ENCODE data around the gene CATSPER1. TPM values are rescaled to one million over a fixed set of nuclear protein-coding genes. Genes with fewer than 3 reads are reported as not detected.
A peak's percentile ranks its signal among the peaks of the same experiment; 100 is the strongest.

CATSPER1 gene
- total and polyA plus RNA-seq, 11 donors, result 0.12 to 0.91 (median 0.35) TPM; not detected in 8

DNA sequence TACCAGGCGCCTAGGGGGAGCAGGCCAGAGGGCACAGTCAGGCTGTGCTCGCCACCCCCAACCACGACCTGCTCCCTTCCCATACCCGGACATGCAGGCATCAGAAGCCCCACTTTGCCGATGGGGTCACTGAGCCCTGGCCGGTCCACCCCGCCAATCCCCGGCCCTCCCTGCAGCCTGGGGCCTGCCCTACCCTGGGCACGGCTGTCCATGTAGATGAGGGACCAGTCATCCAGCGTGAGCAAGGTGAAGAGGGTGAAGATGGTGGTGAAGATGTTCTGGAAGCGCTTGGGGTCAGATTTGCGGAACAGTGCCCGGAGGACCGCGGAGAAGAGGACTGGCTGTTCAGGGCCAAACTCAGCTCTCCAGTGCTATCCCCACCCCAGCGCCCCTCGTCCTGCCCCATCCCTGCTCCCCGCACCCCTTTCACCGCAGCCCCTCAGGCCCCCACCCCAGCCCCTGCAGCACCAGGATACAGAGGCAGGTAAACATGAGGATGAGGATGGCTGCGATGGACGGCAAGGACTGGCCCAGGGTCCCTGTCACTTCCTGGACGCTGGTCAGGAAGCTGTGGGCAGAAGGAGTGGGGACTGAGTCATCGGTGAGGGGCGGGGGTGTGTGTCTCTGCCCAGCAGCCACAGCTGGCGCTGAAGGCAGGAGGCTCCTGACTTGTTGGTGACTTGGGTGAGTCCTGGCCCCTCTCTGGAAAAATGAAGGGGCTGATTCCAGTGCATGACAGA, 5.5 kb downstream of the CATSPER1 start:
- intact Hi-C loops (cut with DNase I), result no loop called here
- Histone ChIP-seq H3K27ac (no peak overlapping the region), H3K27me3 (peaks cover 0 to 3% (median 0%) of the 10 kb centered on the region in 9 donors), H3K9me3 (no peaks in the 10 kb centered on the region), H3K36me3 (no peaks in the 10 kb centered on the region), H3K4me1 (peaks cover 0 to 24% (median 5%) of the 10 kb centered on the region in 12 donors), H3K4me3 (peak overlapping the region in 1 of 12 donors; percentile 3)
- TF ChIP-seq, protein P1, sequence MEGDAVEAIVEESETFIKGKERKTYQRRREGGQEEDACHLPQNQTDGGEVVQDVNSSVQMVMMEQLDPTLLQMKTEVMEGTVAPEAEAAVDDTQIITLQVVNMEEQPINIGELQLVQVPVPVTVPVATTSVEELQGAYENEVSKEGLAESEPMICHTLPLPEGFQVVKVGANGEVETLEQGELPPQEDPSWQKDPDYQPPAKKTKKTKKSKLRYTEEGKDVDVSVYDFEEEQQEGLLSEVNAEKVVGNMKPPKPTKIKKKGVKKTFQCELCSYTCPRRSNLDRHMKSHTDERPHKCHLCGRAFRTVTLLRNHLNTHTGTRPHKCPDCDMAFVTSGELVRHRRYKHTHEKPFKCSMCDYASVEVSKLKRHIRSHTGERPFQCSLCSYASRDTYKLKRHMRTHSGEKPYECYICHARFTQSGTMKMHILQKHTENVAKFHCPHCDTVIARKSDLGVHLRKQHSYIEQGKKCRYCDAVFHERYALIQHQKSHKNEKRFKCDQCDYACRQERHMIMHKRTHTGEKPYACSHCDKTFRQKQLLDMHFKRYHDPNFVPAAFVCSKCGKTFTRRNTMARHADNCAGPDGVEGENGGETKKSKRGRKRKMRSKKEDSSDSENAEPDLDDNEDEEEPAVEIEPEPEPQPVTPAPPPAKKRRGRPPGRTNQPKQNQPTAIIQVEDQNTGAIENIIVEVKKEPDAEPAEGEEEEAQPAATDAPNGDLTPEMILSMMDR (IDR thresholded peaks at IDR 0.05), result no peak
- TF ChIP-seq POLR2A (IDR thresholded peaks at IDR 0.05), result no peak
- DNase-seq, result peak in 1 of 5 donors; percentile 75
- WGBS, 4 donors, result 80 to 86% (median 83%) methylated on average over 20 to 25 of the region's 25 CpGs
- peak in 3 of 4 donors; percentile 19 to 35 (median 25) for ATAC-seq

DNA sequence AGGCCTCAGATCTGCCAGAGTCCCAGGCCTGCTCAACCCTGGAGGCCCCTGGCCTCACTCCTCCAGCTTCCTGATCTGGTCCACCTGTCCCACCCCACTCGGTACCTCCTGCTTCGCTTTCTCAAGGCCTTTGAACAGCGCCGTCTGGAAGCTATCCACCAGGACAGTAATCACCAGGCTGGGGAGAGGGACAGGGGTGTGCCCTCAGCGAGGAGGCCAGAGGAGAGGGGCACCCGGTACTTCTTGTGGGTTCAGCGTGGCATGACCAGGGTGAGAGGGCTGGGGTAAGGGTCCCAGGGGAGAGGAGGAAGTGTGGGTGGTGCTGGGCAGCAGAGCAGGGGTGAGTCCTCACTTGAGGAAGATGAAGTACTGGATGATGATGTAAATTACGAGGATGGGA, 6.1 kb downstream of the CATSPER1 start:
- no peak for ATAC-seq
- intact Hi-C loops (cut with DNase I), result no loop called here
- no peak overlapping the region for H3K27ac ChIP-seq
- no peak for TF ChIP-seq POLR2A (IDR thresholded peaks at IDR 0.05)
- TF ChIP-seq, protein P1 (IDR thresholded peaks at IDR 0.05), result no peak
- DNase-seq, result peak in 1 of 5 donors; percentile 37
- peak overlapping the region in 1 of 12 donors; percentile 3 for H3K4me3 ChIP-seq
- WGBS, 4 donors, result 72 to 80% (median 75%) methylated on average over 8 of the region's 8 CpGs
- H3K27me3 ChIP-seq, result peaks cover 0 to 3% (median 0%) of the 10 kb centered on the region in 9 donors
- peaks cover 0 to 24% (median 6%) of the 10 kb centered on the region in 12 donors for H3K4me1 ChIP-seq
- H3K9me3 ChIP-seq, result no peaks in the 10 kb centered on the region
- H3K36me3 ChIP-seq, result no peaks in the 10 kb centered on the region

DNA sequence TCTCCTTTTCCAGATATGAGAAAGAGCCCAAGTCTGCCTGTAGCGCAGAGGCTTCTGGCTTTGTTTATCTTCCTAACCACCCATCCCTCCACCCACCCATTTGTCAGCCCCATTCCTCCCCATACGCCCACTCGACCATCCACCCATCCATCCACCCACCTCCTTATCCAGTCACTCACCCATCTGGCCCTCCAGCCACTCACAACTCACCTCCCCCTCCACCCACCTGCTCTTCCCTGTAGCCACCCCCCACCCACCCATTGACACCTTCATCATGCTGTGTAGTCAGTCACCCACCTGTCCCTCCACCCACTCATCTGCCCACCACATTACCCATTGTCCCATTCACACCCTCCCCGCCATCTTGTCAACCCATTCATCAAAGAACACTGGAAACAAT, 9.0 kb downstream of the CATSPER1 start:
- WGBS, 4 donors, result 69 to 91% (median 87%) methylated on average over 4 of the region's 4 CpGs
- peaks cover under 1 to 18% (median 3%) of the 10 kb centered on the region in 9 donors for H3K27me3 ChIP-seq
- no peaks in the 10 kb centered on the region for H3K36me3 ChIP-seq
- H3K27ac ChIP-seq, result no peak overlapping the region
- H3K4me3 ChIP-seq, result no peak overlapping the region
- ATAC-seq (no peak), DNase-seq (no peak)
- intact Hi-C loops (cut with DNase I), result no loop called here
- peaks cover 0 to 29% (median 7%) of the 10 kb centered on the region in 12 donors for H3K4me1 ChIP-seq
- no peak for TF ChIP-seq POLR2A (IDR thresholded peaks at IDR 0.05)
- TF ChIP-seq, protein P1 (IDR thresholded peaks at IDR 0.05), result no peak
- no peaks in the 10 kb centered on the region for H3K9me3 ChIP-seq

DNA sequence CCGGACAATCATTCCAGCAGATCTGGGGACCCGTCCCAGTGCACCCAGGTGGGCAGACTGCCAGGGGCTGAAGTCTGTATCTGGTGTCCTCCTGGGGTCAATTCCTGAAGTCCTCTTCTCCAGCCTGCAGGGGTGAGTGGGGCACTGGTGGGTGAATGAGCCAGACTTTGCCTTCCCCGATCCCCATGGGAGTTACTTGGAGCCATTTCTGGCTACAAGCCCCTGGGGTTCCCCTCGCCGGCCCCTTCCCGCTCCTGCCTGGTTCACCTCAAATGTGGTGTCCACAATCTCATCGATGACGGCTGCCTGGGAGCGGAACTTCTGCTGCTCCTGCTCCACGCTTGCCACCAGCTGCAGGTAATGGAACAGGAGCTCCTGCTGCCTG, 9.5 kb downstream of the CATSPER1 start:
- no peak overlapping the region for H3K4me3 ChIP-seq
- TF ChIP-seq, protein P1 (IDR thresholded peaks at IDR 0.05), result no peak
- no peak for TF ChIP-seq POLR2A (IDR thresholded peaks at IDR 0.05)
- no peaks in the 10 kb centered on the region for H3K36me3 ChIP-seq
- no peak for DNase-seq
- 85 to 90% (median 88%) methylated on average over 10 of the region's 10 CpGs for WGBS, 4 donors
- intact Hi-C loops (cut with DNase I), result no loop called here
- H3K9me3 ChIP-seq, result no peaks in the 10 kb centered on the region
- peaks cover 0 to 29% (median 7%) of the 10 kb centered on the region in 12 donors for H3K4me1 ChIP-seq
- H3K27ac ChIP-seq, result no peak overlapping the region
- ATAC-seq, result no peak
- peaks cover 6 to 23% (median 8%) of the 10 kb centered on the region in 9 donors for H3K27me3 ChIP-seq
